ENCODE results near the gene ALG6.

DNA sequence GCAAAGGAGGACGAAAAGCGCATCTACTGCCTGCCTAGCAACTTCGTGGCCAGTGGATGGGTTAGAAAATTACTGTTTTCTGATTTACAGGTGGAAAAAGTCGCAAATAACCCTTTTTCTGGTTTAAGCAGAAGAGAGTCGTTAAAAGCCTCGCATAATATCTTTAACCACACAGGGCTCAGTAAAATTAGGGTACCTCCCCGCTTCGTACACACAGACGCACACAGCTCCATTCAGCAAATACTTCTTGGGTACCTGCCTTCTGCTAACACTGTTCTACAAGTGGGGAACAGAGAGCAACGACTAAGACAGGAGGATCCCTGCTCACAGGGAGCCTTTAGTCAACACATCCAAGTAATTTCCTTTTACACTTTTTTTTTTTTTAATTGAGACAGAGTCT, 704 bp downstream of the ALG6 start:
- TF ChIP-seq, protein P1, sequence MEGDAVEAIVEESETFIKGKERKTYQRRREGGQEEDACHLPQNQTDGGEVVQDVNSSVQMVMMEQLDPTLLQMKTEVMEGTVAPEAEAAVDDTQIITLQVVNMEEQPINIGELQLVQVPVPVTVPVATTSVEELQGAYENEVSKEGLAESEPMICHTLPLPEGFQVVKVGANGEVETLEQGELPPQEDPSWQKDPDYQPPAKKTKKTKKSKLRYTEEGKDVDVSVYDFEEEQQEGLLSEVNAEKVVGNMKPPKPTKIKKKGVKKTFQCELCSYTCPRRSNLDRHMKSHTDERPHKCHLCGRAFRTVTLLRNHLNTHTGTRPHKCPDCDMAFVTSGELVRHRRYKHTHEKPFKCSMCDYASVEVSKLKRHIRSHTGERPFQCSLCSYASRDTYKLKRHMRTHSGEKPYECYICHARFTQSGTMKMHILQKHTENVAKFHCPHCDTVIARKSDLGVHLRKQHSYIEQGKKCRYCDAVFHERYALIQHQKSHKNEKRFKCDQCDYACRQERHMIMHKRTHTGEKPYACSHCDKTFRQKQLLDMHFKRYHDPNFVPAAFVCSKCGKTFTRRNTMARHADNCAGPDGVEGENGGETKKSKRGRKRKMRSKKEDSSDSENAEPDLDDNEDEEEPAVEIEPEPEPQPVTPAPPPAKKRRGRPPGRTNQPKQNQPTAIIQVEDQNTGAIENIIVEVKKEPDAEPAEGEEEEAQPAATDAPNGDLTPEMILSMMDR (IDR thresholded peaks at IDR 0.05): no peak
- no peak for TF ChIP-seq POLR2A (IDR thresholded peaks at IDR 0.05)
